ENCODE data around the gene CTNND1. TPM values are rescaled to one million over a fixed set of nuclear protein-coding genes. Genes with fewer than 3 reads are reported as not detected.

The CTNND1 gene
- total RNA-seq, 4 donors from 2014 or later = 230 to 308 (median 271) TPM

GRCh38 chr11:57741132-57742086, 20.2 kb upstream of the CTNND1 start, which contains the start of gene SELENOH:
TSS of gene SELENOH (plus strand) at chr11:57741491. CDS start at chr11:57741596, 105 bp downstream.
- Histone ChIP-seq H3K36me3 (peaks cover 10 to 74% (median 35%) of the 10 kb centered on the region in 3 donors), H3K27me3 (no peaks in the 10 kb centered on the region), H3K9me3 (no peaks in the 10 kb centered on the region), H3K4me1 (peaks cover 8 to 28% (median 16%) of the 10 kb centered on the region in 3 donors), H3K27ac (peak within 1 kb of the TSS; percentile 93 to 95 (median 94)), H3K4me3 (peak within 1 kb of the TSS; percentile 74 to 93 (median 82))
- DNase-seq = peak; percentile 82
- TF ChIP-seq CTCF (IDR thresholded peaks at IDR 0.05) (peak in 2 of 6 experiments; percentile 18 to 22), POLR2A (IDR thresholded peaks at IDR 0.05) (peak in 2 of 4 donors; percentile 75 to 79)
- intact Hi-C loops (cut with DNase I) = no loop called here
- WGBS, 2 donors = 0 to 5% methylated on average over 4 to 53 of the region's 75 CpGs

DNA sequence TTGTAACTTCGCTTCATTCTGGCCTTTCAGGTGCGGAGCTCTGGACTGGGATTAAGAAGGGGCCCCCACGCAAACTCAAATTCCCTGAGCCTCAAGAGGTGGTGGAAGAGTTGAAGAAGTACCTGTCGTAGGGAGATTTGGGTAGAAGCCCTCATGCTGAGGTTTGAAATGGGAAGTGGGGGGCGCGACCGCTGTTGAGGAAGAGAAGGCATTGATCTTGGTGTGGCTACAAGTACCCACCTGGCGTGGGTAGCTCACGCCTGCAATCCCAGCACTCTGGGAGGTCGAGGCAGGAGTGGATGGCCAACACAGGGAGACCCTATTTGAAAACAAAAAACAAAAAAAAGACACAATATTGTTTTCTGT, 19.5 kb upstream of the CTNND1 start:
- Histone ChIP-seq H3K9me3 (no peaks in the 10 kb centered on the region), H3K4me1 (peaks cover 8 to 28% (median 16%) of the 10 kb centered on the region in 3 donors), H3K27ac (peak overlapping the region; percentile 93 to 95 (median 94)), H3K36me3 (peaks cover 10 to 76% (median 35%) of the 10 kb centered on the region in 3 donors), H3K4me3 (peak overlapping the region; percentile 74 to 93 (median 82)), H3K27me3 (no peaks in the 10 kb centered on the region)
- 5 to 12% methylated on average over 3 to 10 of the region's 10 CpGs for WGBS, 2 donors
- TF ChIP-seq CTCF (IDR thresholded peaks at IDR 0.05) = no peak
- TF ChIP-seq POLR2A (IDR thresholded peaks at IDR 0.05) = no peak
- DNase-seq = no peak
- intact Hi-C loops (cut with DNase I) = no loop called here

GRCh38 chr11:57744357-57744756, 17.2 kb upstream of the CTNND1 start:
- no peak for TF ChIP-seq CTCF (IDR thresholded peaks at IDR 0.05)
- no peak for TF ChIP-seq POLR2A (IDR thresholded peaks at IDR 0.05)
- no peaks in the 10 kb centered on the region for H3K27me3 ChIP-seq
- H3K27ac ChIP-seq = no peak overlapping the region
- H3K36me3 ChIP-seq = peaks cover 7 to 54% (median 18%) of the 10 kb centered on the region in 3 donors
- no peak overlapping the region for H3K4me3 ChIP-seq
- H3K9me3 ChIP-seq = no peaks in the 10 kb centered on the region
- intact Hi-C loops (cut with DNase I) = no loop called here
- peaks cover 8 to 28% (median 16%) of the 10 kb centered on the region in 3 donors for H3K4me1 ChIP-seq
- no peak for DNase-seq
- 75 to 90% methylated on average over 1 of the region's 2 CpGs for WGBS, 2 donors

- Histone ChIP-seq H3K27me3 (no peaks in the 10 kb centered on the region), H3K9me3 (no peaks in the 10 kb centered on the region), H3K4me3 (no peak overlapping the region), H3K27ac (no peak overlapping the region), H3K36me3 (peaks cover 7 to 46% (median 16%) of the 10 kb centered on the region in 3 donors), H3K4me1 (peaks cover 8 to 27% (median 16%) of the 10 kb centered on the region in 3 donors)
- TF ChIP-seq CTCF (IDR thresholded peaks at IDR 0.05) = no peak
- no peak for TF ChIP-seq POLR2A (IDR thresholded peaks at IDR 0.05)
- no peak for DNase-seq
- intact Hi-C loops (cut with DNase I) = no loop called here
- WGBS, 2 donors = 86 to 96% methylated on average over 2 to 4 of the region's 5 CpGs
Measured at GRCh38 chr11:57745206-57745605, 16.4 kb upstream of the CTNND1 start.

DNA sequence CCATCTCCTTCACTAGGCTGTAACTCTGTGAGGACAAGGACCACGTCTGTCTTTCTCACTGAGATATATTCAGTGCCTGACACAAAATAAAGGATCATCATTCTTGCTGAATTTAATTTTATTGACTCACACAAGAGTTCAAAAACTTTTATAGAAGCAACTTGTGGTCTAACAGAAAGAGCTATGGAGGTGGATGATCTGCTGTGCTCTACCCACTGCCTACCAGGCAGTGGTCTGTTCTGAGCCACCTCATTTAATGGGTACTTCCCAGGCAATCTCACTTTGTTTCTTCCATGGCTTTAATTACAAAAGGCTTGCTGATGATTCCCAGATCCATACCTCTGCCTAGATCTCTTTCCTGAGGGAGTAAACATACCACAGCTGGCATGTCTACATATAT, 14.7 kb upstream of the CTNND1 start:
- Histone ChIP-seq H3K9me3 (no peaks in the 10 kb centered on the region), H3K27ac (no peak overlapping the region), H3K36me3 (peaks cover 7 to 44% (median 16%) of the 10 kb centered on the region in 3 donors), H3K4me1 (peaks cover 8 to 23% (median 10%) of the 10 kb centered on the region in 3 donors), H3K4me3 (no peak overlapping the region), H3K27me3 (no peaks in the 10 kb centered on the region)
- no peak for TF ChIP-seq CTCF (IDR thresholded peaks at IDR 0.05)
- no peak for TF ChIP-seq POLR2A (IDR thresholded peaks at IDR 0.05)
- no peak for DNase-seq
- WGBS, 2 donors = 92 to 93% methylated on average over 1 of the region's 1 CpG
- intact Hi-C loops (cut with DNase I) = no loop called here
